K562 (cell line): ENCODE measurements around the gene NXN. TPM values are rescaled to one million over a fixed set of nuclear protein-coding genes. Genes with fewer than 3 reads are reported as not detected.

Experiments used
- ATAC-seq: fragments of 200-7000 bp; cut with Tn5 transposase; 3 replicates; pipeline ENCODE4 v1.9.1; 2020; ENCODE audit warnings: moderate library complexity
- BruUV-seq: library from RNA; stranded (reverse); fragments of 400-500 nt; replicated peaks from 2 replicates; lab custom pipeline; 2021; lab: Mats Ljungman, UMichigan
- CTCF ChIA-PET: fragments of 300-600 bp; formaldehyde crosslinking; extraction: SDS; loops from one replicate; lab custom pipeline; 2021; ENCODE audit warnings: low intra/inter-chr PET ratio; lab: Yijun Ruan, JAX
- POLR2A ChIA-PET: fragments of 300-600, 350-650 bp; sonication (Branson Sonifier 250); formaldehyde crosslinking; extraction: SDS; loops from one replicate; lab custom pipeline; 2021; ENCODE audit warnings: antibody characterized with exemption, inconsistent platforms; lab: Yijun Ruan, JAX
- DNase-seq, 4 experiments: peaks; one replicate each; pipeline versions ENCODE4 v3.0.0 to v3.0.0-alpha.2; 2011 to 2018; ENCODE audit warnings: low spot score in 3 of 4, mixed read lengths in 3 of 4; ENCODE audit errors: extremely low read depth in 1 of 4
- FAIRE-seq: peaks from 2 replicates; lab custom pipeline; 2011; peaks lifted over from hg19 to GRCh38; lab: Jason Lieb, UNC
- H2AFZ ChIP-seq: 2 replicates; pipeline ENCODE4 v1.6.0; 2011; ENCODE audit warnings: low read depth, low read length, control low read depth, inconsistent platforms
- H3K27ac ChIP-seq: fragments of 200-600 bp; 3 replicates; pipeline ENCODE4 v1.8.0; 2011; ENCODE audit warnings: low read depth, mild to moderate bottlenecking, control low read depth, inconsistent platforms, low read length, moderate library complexity, mixed read lengths; ENCODE audit errors: extremely low read depth
- H3K27me3 ChIP-seq, 2 experiments: fragments of 300-600 bp in 1 of 2; 2 replicates in 1 of 2; 3 replicates in 1 of 2; pipeline versions ENCODE4 v1.6.0 to v1.8.0; 2011; ENCODE audit warnings: inconsistent platforms in 2 of 2, low read length in 2 of 2, mild to moderate bottlenecking in 1 of 2, mixed read lengths in 1 of 2, moderate library complexity in 1 of 2; ENCODE audit not compliant: control insufficient read depth in 2 of 2, insufficient read depth in 2 of 2
- H3K36me3 ChIP-seq: fragments of 300-600 bp; 3 replicates; pipeline ENCODE4 v1.8.0; 2011; ENCODE audit warnings: mild to moderate bottlenecking, low read length, inconsistent platforms; ENCODE audit not compliant: control insufficient read depth, insufficient read depth
- H3K4me1 ChIP-seq, 2 experiments: fragments of 200-600 bp in 1 of 2; replicated peaks in 1 of 2; 2 replicates in 1 of 2; 3 replicates in 1 of 2; pipeline versions ENCODE4 v1.5.1 to v1.8.0; 2011; ENCODE audit warnings: inconsistent platforms in 2 of 2, low read length in 2 of 2, mild to moderate bottlenecking in 1 of 2, mixed read lengths in 1 of 2, moderate library complexity in 1 of 2; ENCODE audit not compliant: control insufficient read depth in 2 of 2, insufficient read depth in 2 of 2
- H3K4me2 ChIP-seq: 2 replicates; pipeline ENCODE4 v1.6.1; 2011; ENCODE audit warnings: low read length, control low read depth, inconsistent platforms, mixed read lengths; ENCODE audit not compliant: insufficient read depth
- H3K4me3 ChIP-seq: fragments of 200-600 bp; sonication (generic), shearing (Covaris generic); 2 replicates; pipeline ENCODE4 v1.5.1; 2016; ENCODE audit warnings: control low read depth, inconsistent platforms
- H3K79me2 ChIP-seq: fragments of 200-600 bp; 3 replicates; pipeline ENCODE4 v1.8.0; 2011; ENCODE audit warnings: low read length, inconsistent platforms; ENCODE audit not compliant: control insufficient read depth, insufficient read depth
- H3K9ac ChIP-seq, 2 experiments: 2 replicates each; pipeline versions ENCODE4 v1.6.0 to v1.6.1; 2011; ENCODE audit warnings: low read depth in 2 of 2, low read length in 2 of 2, control low read depth in 1 of 2, inconsistent platforms in 1 of 2, mild to moderate bottlenecking in 1 of 2, mixed read lengths in 1 of 2; ENCODE audit not compliant: insufficient read depth in 1 of 2
- H3K9me1 ChIP-seq: one replicate; pipeline ENCODE4 v1.6.0; 2011; ENCODE audit warnings: inconsistent platforms, mild to moderate bottlenecking, low read length, moderate library complexity; ENCODE audit not compliant: control insufficient read depth, insufficient read depth
- H3K9me3 ChIP-seq: replicated peaks from 2 replicates; pipeline ENCODE4 v1.5.1; 2011; ENCODE audit warnings: low read depth, low read length, inconsistent platforms; ENCODE audit not compliant: control insufficient read depth, insufficient read depth
- H4K20me1 ChIP-seq: replicated peaks from 2 replicates; pipeline ENCODE4 v1.6.1; 2011; ENCODE audit warnings: low read length, inconsistent platforms, mixed read lengths; ENCODE audit not compliant: control insufficient read depth, insufficient read depth
- CBX1 ChIP-seq: sonication (generic); IDR thresholded peaks from 2 replicates; pipeline ENCODE4 v1.6.1; 2016; ENCODE audit warnings: antibody characterized with exemption, low read depth, mild to moderate bottlenecking
- CBX3 ChIP-seq, 2 experiments: IDR thresholded peaks; 1 replicate in 1 of 2; 2 replicates in 1 of 2; pipeline ENCODE4 v1.6.1; 2012; ENCODE audit warnings: inconsistent platforms in 2 of 2, low read length in 2 of 2, borderline replicate concordance in 1 of 2, control low read depth in 1 of 2
- CC2D1A ChIP-seq: fragments of 450-650 bp; IDR thresholded peaks from 2 replicates; pipeline ENCODE4 v1.6.1; 2017; ENCODE audit warnings: mild to moderate bottlenecking
- ETS2 ChIP-seq: IDR thresholded peaks from 2 replicates; pipeline ENCODE4 v1.6.1; 2016; ENCODE audit warnings: borderline replicate concordance, missing genetic modification characterization, mild to moderate bottlenecking, moderate library complexity, missing compliant biosample characterization; ENCODE audit not compliant: poor library complexity, severe bottlenecking
- MIER1 ChIP-seq: fragments of 450-650 bp; IDR thresholded peaks from 2 replicates; pipeline ENCODE4 v1.6.1; 2016; ENCODE audit warnings: antibody characterized with exemption, mild to moderate bottlenecking, low read depth
- NR2F6 ChIP-seq: fragments of 450-650 bp; formaldehyde crosslinking; IDR thresholded peaks from 2 replicates; pipeline ENCODE4 v1.4.0; 2020; ENCODE audit warnings: mild to moderate bottlenecking
- OTX1 ChIP-seq: fragments of 450-650 bp; formaldehyde crosslinking; IDR thresholded peaks from 2 replicates; pipeline ENCODE4 v1.4.0; 2022; ENCODE audit warnings: mild to moderate bottlenecking
- RREB1 ChIP-seq: fragments of 250-450 bp; sonication (Bioruptor Pico); IDR thresholded peaks from 2 replicates; pipeline ENCODE4 v1.4.0; 2020
- SOX6 ChIP-seq: fragments of 450-650 bp; IDR thresholded peaks from 2 replicates; pipeline ENCODE4 v1.6.1; 2014; ENCODE audit warnings: mild to moderate bottlenecking
- SP1 ChIP-seq: sonication (generic); formaldehyde crosslinking; IDR thresholded peaks from 2 replicates; pipeline ENCODE4 v1.8.1; 2022; ENCODE audit warnings: mild to moderate bottlenecking, missing genetic modification reagents
- ZBTB17 ChIP-seq: fragments of 450-650 bp; formaldehyde crosslinking; IDR thresholded peaks from 2 replicates; pipeline ENCODE4 v1.4.0; 2020; ENCODE audit warnings: mild to moderate bottlenecking
- ZNF324 ChIP-seq: fragments of 250-450 bp; sonication (Bioruptor Pico); IDR thresholded peaks from 2 replicates; pipeline ENCODE4 v1.4.0; 2020; ENCODE audit warnings: mild to moderate bottlenecking
- WGBS: fragments of 100-300 bp; shearing (Covaris generic); methylation state at CpG from one replicate; pipeline ENCODE4 v1.1.6; 2016; ENCODE audit warnings: low coverage, mixed read lengths; ENCODE audit not compliant: insufficient coverage; ENCODE audit errors: missing lambda C conversion rate; 5-methylcytosine and 5-hydroxymethylcytosine counted together
- in situ Hi-C: fragments of 300-500 bp; cut with MboI; formaldehyde crosslinking; loops from 4 replicates; pipeline ENCODE4 v1.15.0; 2018; ENCODE audit warnings: inconsistent platforms, mixed read lengths
- intact Hi-C: fragments of 100-400 bp; cut with micrococcal nuclease; formaldehyde crosslinking; loops from 2 replicates; pipeline ENCODE4 v1.14.2; 2022
- polyA plus RNA-seq, 8 experiments: library from polyadenylated mRNA; depleted of rRNA in 4 of 8; stranded (reverse) in 5 of 8; unstranded in 3 of 8; fragments of >200 nt; fragmentation: Nextera tagmentation in 2 of 8; fragmentation: Illumina TruSeq in 1 of 8; extraction: Ambion mirVana in 2 of 8; extraction: Trizol in 1 of 8; gene quantifications; 2 replicates each; pipeline versions ENCODE4 v1.2.1 to v1.2.3, GENCODE V29; 2011 to 2014; ENCODE audit warnings: inconsistent platforms in 1 of 8, missing spikeins in 1 of 8
- total RNA-seq, 7 experiments: library from RNA; depleted of rRNA in 6 of 7; stranded (reverse); fragments of >200 nt in 6 of 7; fragmentation: Illumina TruSeq in 2 of 7; extraction: Trizol in 2 of 7; gene quantifications; 2 replicates each; pipeline versions ENCODE4 v1.2.1 to v1.2.3, GENCODE V29; 2011 to 2021; ENCODE audit warnings: low replicate concordance in 1 of 7
- TF ChIP-seq, protein P1 (sequence below): conservative IDR thresholded peaks from 2 replicates; pipeline ENCODE4 v1.6.1; 2011; ENCODE audit warnings: low read depth, mild to moderate bottlenecking, low read length; ENCODE audit not compliant: control insufficient read depth

NXN gene
- total and polyA plus RNA-seq, 9 of the 15 experiments (the other 6 are each of a cell fraction or from before 2014, with no cell fraction given), result 0.08 to 0.39 (median 0.29) TPM; not detected in 5

- TF ChIP-seq, protein P1, sequence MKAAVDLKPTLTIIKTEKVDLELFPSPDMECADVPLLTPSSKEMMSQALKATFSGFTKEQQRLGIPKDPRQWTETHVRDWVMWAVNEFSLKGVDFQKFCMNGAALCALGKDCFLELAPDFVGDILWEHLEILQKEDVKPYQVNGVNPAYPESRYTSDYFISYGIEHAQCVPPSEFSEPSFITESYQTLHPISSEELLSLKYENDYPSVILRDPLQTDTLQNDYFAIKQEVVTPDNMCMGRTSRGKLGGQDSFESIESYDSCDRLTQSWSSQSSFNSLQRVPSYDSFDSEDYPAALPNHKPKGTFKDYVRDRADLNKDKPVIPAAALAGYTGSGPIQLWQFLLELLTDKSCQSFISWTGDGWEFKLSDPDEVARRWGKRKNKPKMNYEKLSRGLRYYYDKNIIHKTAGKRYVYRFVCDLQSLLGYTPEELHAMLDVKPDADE, result no peak
- TF ChIP-seq ZNF324 (CRISPR knock-in tag), result no peak
- no peak for TF ChIP-seq NR2F6 (CRISPR knock-in tag)
- no peak for TF ChIP-seq ZBTB17
- no peak for TF ChIP-seq MIER1
- TF ChIP-seq CBX1, result no peak
Measured at GRCh38 chr17:751269-752001, 228.1 kb downstream of the NXN start (continued).

DNA sequence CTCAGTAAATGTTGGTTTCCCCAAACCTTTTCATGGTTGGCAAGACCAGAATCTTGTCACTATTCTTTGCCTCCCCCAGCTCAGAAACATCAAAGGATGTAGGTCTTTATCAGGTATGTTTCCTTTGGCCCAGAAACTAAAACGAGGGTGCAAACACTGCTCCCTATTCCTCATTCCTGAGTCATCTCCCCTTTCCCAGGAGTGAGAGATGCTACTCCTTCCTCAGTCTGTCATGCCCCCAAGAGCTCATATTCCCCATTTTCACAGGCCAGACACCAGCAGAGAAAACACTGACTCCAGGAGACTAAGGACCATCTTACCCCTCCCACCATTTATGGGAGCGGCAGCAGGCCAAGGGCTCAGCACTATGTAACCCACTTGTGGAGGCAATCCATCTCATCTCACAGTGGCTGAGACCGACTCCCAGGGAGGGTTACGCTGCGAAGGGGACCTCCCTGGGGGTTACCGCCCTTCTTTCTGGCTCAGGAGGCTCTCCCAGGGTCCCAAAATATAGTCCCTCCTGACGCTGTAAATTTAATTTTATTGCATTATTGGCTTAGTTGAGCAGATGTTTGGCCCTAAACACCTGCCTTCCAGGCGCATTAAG lies 229.0 kb downstream of the NXN start:
- Histone ChIP-seq H3K79me2 (peaks cover 52% of the 10 kb centered on the region), H3K4me2 (peak overlapping the region; percentile 91), H3K27me3 (no peaks in the 10 kb centered on the region), H3K9me1 (no peaks in the 10 kb centered on the region), H3K36me3 (peaks cover 42% of the 10 kb centered on the region), H3K27ac (peak overlapping the region; percentile 91; the same call in 1 of the 3 replicates), H3K9me3 (no peaks in the 10 kb centered on the region), H3K4me3 (peak overlapping the region; percentile 74), H3K9ac (peak overlapping the region; percentile 90 to 96), H4K20me1 (peaks cover 8% of the 10 kb centered on the region; the same call in 1 of the 2 replicates), H2AFZ (no peak overlapping the region), H3K4me1 (peaks cover 10 to 13% of the 10 kb centered on the region in 2 experiments; a peak in 3 of 5 replicates)
- FAIRE-seq (no peak), DNase-seq (peak in 2 of 4 experiments; percentile 9 to 14), ATAC-seq (peak; percentile 9; the same call in 1 of the 3 replicates)
- BruUV-seq, result no TSS peak
- 9% methylated on average over 5 of the region's 8 CpGs for WGBS
- POLR2A ChIA-PET, result interaction anchor here (0.9 to 1.2 kb wide), 2 partner anchors 8 to 13 kb away, joined by 3 to 9 read pairs; no protein-coding TSS in a partner anchor
- CTCF ChIA-PET, result no interaction called here
- intact Hi-C loops (no loop called here), in situ Hi-C loops (no loop called here)
- TF ChIP-seq OTX1 (CRISPR knock-in tag) (no peak), CBX3 (IDR thresholded peaks at IDR 0.05; ENCODE audit: borderline replicate concordance in 1 of 2, low read length in 2 of 2) (no peak), CC2D1A (no peak), ETS2 (tag) (no peak), SP1 (CRISPR knock-in tag) (no peak), RREB1 (CRISPR knock-in tag) (no peak), SOX6 (no peak)
